Adipose tissue (tissue), 3 donors: ENCODE results near the gene WBP4. TPM values are rescaled to one million over a fixed set of nuclear protein-coding genes. Genes with fewer than 3 reads are reported as not detected.
A peak's percentile ranks its signal among the peaks of the same experiment; 100 is the strongest.
"Not testable (repeated sequence)": the region's sequence is repeated elsewhere in the genome, so short reads cannot be mapped to it uniquely, and the experiment has no call there.

Source experiments
- H3K27ac ChIP-seq: one replicate; pipeline ENCODE4 v1.5.1; 2013; ENCODE audit warnings: low read depth, low read length
- WGBS, 3 donors: extraction: QIAGEN DNeasy Blood & Tissue Kit; methylation state at CpG; one replicate each; pipeline ENCODE4 v1.1.7; 2013; 5-methylcytosine and 5-hydroxymethylcytosine counted together
- polyA plus RNA-seq, 3 donors: library from polyadenylated mRNA; stranded (reverse); fragments of 200-250 nt; gene quantifications; one replicate each; pipeline ENCODE4 v1.2.3, GENCODE V29; 2013
- donor health status: healthy with polysubstance abuse.
- donor health status: Bipolar disorder and iron deficiency.
- donor health status: healthy.

WBP4 gene, protein sequence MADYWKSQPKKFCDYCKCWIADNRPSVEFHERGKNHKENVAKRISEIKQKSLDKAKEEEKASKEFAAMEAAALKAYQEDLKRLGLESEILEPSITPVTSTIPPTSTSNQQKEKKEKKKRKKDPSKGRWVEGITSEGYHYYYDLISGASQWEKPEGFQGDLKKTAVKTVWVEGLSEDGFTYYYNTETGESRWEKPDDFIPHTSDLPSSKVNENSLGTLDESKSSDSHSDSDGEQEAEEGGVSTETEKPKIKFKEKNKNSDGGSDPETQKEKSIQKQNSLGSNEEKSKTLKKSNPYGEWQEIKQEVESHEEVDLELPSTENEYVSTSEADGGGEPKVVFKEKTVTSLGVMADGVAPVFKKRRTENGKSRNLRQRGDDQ
- 10 to 100 TPM in 2 of 3 donors, 1 to 10 TPM in 1; 3.8 to 11.1 (median 10.8) TPM for polyA plus RNA-seq

DNA sequence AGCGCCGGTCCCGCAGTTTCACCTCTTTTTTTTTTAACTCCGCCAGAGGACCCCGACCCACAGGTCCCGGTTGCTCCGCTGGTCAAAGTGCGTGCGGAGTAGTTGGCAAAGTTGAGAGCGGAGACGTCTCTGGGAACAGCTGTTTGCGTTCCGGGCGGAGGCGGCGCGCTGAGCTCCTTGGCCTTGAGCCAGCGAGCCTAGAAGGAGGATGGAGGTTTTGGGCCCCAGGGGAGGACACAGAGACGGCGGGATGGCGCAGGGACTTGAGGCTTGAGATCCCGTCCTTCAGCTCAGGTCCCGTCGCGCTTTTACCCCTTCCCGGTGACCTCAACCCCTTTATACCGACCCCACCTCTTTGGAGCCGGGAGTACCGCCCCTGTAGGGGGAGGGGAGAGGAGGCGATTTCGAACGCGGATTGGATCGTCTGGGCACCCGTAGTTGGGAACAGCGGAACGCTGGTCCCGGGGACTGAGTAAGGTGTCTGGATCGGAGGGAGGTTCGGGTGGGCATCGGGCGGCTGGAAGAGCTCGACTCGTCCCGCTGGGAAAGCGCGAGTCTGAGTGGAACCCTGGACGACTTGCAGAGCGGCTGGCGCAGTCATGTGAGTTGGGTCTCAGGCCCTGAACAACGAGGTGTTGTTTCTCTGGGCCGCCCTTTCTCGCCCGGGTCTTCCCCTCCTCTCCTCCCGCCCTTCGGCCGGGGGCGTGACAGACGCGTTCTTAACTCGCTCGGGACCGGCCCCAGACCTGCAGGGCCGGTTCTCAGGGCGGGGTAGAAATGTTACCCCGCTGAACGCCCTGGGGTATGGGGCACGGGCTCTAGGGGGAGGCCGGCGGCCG is at the start of gene WBP4:
TSS of gene WBP4 (plus strand) at position 435 of the 839 bp plus-strand sequence. CDS start at position 600, 165 bp downstream.
- 0 to 1% (median 0%) methylated on average over 67 to 71 of the region's 71 CpGs for WGBS, 3 donors

GRCh38 chr13:41012536-41012935 is 48.8 kb upstream of the WBP4 start:
- no peak overlapping the region for H3K27ac ChIP-seq
- 64 to 82% (median 72%) methylated on average over 2 of the region's 2 CpGs for WGBS, 3 donors

More for the DNA sequence above, at the start of gene WBP4:
- H3K27ac ChIP-seq, result peak within 1 kb of the TSS; percentile 53

- H3K27ac ChIP-seq, result no peak overlapping the region
- 70 to 73% (median 72%) methylated on average over 2 of the region's 2 CpGs for WGBS, 3 donors
Measured at GRCh38 chr13:41013835-41014234, 47.5 kb upstream of the WBP4 start.

GRCh38 chr13:41015920-41016319 is 45.4 kb upstream of the WBP4 start:
- 71 to 80% (median 79%) methylated on average over 6 of the region's 6 CpGs for WGBS, 3 donors
- no peak overlapping the region for H3K27ac ChIP-seq

DNA sequence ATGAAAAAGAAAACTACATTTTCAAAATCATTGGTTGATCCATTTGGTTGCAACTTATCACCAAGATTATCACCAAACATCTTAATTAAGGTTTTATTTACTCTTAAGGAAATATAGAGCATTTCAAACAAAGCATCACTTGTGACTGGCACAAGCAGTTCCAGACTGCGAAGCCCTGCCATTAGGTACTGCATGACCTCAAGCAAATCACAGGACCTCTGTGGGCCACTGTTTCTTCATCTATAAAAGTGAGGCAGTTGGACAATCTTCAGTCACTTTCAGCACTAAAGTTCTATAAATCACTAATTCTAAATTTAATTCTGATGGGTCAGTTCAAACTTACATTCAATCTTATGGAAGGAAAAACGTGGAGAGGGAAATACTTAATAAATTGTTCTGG is 44.1 kb upstream of the WBP4 start:
- 27 to 59% (median 47%) methylated on average over 2 of the region's 2 CpGs for WGBS, 3 donors
- no peak overlapping the region for H3K27ac ChIP-seq

DNA sequence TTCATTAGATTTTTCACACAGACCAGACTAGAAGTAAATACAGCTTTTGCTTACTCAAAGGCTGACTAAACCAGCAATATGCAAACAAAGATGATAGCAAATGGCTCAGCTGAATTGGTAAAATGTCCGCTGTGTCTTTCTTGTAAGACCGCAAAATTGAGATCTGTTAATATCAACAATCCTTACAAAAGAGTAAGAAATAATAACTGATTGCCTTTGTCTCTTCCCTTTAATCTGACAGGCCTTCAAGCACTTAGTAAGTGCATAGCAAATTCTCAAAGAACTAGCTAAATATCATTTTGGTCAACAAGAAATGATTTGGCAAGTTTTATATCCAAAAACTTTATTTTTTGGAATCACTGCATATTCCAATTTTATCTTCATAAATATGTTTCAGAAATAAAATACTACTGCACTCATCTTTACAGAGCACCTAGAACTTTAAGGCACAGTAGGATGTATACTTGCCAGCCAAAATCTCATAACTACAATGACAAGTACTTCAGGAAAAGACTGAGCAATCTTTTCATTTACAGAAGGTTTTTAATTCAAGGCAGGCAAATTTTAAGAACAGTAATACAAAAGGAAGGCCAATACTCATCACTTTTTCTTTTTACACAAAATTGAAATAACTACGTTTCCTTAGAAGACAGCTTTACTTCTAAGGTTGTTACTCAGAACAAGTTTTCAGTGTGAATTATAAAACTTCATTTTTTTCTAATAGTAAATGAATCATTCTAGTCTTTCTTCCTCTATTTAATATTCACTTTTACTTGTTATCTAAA is 43.3 kb upstream of the WBP4 start:
- no peak overlapping the region for H3K27ac ChIP-seq
- 37 to 52% (median 48%) methylated on average over 3 of the region's 3 CpGs for WGBS, 3 donors

GRCh38 chr13:41018602-41018948 is 42.7 kb upstream of the WBP4 start:
- H3K27ac ChIP-seq, result no peak overlapping the region
- WGBS, 3 donors, result 41 to 56% (median 49%) methylated on average over 1 of the region's 1 CpG

DNA sequence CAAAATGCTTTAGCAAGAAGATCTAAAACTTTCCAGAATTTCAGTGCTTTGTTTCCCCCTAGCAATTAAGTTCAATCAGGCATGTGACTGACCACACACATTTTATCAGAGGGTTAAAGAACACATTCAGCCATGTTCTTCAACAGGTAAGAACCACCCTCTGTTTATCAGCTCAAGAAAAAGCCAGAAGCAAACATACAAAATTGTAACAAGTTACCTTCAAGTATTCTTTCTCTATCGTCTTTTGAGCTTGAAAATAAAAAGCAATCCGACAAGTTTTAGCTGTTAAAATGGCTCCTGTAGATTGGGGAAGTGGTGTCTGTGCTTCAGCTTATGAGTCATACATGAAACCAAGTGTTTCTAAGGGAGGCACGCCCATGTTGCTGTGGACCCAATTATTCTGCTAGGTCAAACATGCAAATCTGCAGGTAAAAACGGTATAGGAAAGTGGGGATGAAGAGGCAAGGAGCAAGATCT is 42.3 kb upstream of the WBP4 start, which contains the start of gene ELF1:
TSS of gene ELF1 (minus strand) at position 306 of the 477 bp plus-strand sequence. CDS start 37,262 bp downstream, outside the sequence.
- H3K27ac ChIP-seq, result peak within 1 kb of the TSS; percentile 66
- WGBS, 3 donors, result 17 to 36% (median 30%) methylated on average over 4 of the region's 4 CpGs

- WGBS, 3 donors, result 30 to 88% (median 77%) methylated on average over 2 of the region's 2 CpGs
- no peak overlapping the region for H3K27ac ChIP-seq
Measured at GRCh38 chr13:41019578-41020347, 41.5 kb upstream of the WBP4 start.

GRCh38 chr13:41025518-41025917 is 35.8 kb upstream of the WBP4 start:
- 34 to 81% (median 77%) methylated on average over 4 of the region's 4 CpGs for WGBS, 3 donors
- no peak overlapping the region for H3K27ac ChIP-seq

DNA sequence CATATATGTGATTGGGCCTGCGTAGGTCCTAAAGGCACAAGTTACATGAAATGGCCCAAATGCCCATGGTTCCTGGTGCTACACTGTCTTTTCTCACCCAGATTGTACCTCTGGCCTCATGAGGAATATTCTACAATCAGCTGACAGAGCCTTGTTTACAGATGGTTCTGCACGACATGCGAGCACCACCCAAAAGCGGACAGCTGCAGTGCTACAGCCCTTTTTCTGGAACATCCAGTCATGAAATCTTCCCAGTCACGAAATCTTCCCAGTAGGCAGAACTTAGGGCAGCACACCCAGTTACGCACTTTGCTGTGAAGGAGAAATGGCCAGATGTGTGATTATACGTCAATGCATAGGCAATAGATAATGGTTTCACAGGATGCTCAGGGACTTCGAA is 34.5 kb upstream of the WBP4 start:
- whole genome bisulfite sequencing, 3 donors, result 97 to 98% (median 98%) methylated on average over 8 of the region's 8 CpGs
- no peak overlapping the region for H3K27ac ChIP-seq

GRCh38 chr13:41028051-41028450 is 33.3 kb upstream of the WBP4 start:
- 66 to 77% (median 77%) methylated on average over 2 of the region's 2 CpGs for WGBS, 3 donors
- no peak overlapping the region for H3K27ac ChIP-seq

- 94 to 98% (median 98%) methylated on average over 2 of the region's 2 CpGs for WGBS, 3 donors
- H3K27ac ChIP-seq, result no peak overlapping the region
Measured at GRCh38 chr13:41029629-41030028, 31.7 kb upstream of the WBP4 start.

DNA sequence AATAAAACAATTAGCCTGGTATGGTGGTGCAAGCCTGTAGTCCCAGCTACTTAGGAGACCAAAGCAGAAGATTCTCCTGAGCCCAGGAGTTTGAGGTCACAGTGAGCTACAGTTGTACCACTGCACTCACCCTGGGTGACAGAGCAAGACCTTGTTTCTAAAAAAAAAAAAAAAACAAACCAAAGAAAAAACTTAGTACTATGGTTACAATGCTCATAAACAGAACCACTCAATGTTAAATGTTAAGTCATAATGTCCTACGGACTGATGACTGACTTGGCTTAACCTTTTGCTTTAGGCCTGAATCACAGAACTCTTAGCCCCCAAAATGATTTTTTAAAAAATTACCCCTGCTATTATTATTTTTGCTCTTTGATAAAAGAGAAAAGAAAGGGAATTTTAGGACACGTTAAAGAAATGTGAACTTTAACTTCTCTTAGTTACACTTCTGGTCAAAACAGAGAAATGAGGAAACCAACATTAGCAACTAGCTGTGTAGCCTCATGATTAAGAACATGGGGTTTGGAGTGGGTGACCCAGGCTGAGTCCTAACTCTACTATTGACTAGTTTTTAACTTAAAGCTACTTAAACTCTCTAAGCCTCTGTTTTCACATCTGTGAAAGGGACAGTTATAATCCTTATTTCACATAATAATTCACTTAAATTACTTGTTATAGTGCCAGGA is 28.5 kb upstream of the WBP4 start:
- H3K27ac ChIP-seq, result no peak overlapping the region
- WGBS, 3 donors, result 37 to 62% (median 41%) methylated on average over 2 of the region's 2 CpGs

GRCh38 chr13:41034382-41034781 is 26.9 kb upstream of the WBP4 start:
- no peak overlapping the region for H3K27ac ChIP-seq
- 72 to 91% (median 87%) methylated on average over 4 of the region's 4 CpGs for WGBS, 3 donors

DNA sequence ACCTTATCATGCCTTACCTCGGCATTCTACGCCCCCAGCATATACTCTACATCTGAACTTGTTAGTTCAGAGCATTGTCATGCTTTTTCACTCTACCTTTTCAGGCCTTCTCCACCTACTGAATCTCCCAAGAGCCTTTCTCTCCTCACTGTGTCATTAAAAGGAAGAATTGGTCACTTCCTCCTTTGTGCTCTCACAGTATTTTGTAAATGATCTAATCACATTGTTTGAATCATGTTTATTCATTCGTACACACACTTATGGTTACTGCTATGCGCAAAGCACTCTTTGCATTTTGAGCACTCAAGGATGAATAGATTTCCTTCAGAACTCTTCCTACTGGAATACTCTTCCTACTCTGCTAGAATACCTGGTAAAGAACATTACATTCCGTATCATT is 26.4 kb upstream of the WBP4 start:
- no peak overlapping the region for H3K27ac ChIP-seq
- WGBS, 3 donors, result 75 to 90% (median 83%) methylated on average over 5 of the region's 5 CpGs

- H3K27ac ChIP-seq, result not testable (repeated sequence)
- WGBS, 3 donors, result 81 to 97% (median 91%) methylated on average over 5 of the region's 5 CpGs
Measured at GRCh38 chr13:41036557-41036956, 24.8 kb upstream of the WBP4 start.
